Lung (tissue), 12 donors: Measurements from ENCODE around the gene USP32. TPM values are rescaled to one million over a fixed set of nuclear protein-coding genes. Genes with fewer than 3 reads are reported as not detected.
A peak's percentile ranks its signal among the peaks of the same experiment; 100 is the strongest.
"Not testable (repeated sequence)": the region's sequence is repeated elsewhere in the genome, so short reads cannot be mapped to it uniquely, and the experiment has no call there.

Experiments
- ATAC-seq: fragments of 200-7000 bp; cut with Tn5 transposase; one replicate; pipeline ENCODE4 v1.9.1; 2020; ENCODE audit warnings: moderate number of reproducible peaks; ENCODE audit not compliant: insufficient read depth, low FRiP score
- DNase-seq, 3 donors: peaks; one replicate each; pipeline ENCODE4 v3.0.0-alpha.2; 2013 to 2017
- H3K27ac ChIP-seq, 2 donors: one replicate each; pipeline ENCODE4 v1.5.1; 2013; ENCODE audit warnings: mild to moderate bottlenecking in 2 of 2, moderate library complexity in 2 of 2, control low read depth in 1 of 2, inconsistent platforms in 1 of 2, low read depth in 1 of 2, low read length in 1 of 2
- H3K27me3 ChIP-seq, 3 donors: one replicate each; pipeline ENCODE4 v1.5.1; 2013; ENCODE audit warnings: low read length in 2 of 3; ENCODE audit not compliant: control insufficient read depth in 3 of 3, insufficient read depth in 3 of 3
- H3K36me3 ChIP-seq, 4 donors: one replicate each; pipeline ENCODE4 v1.5.1; 2013; ENCODE audit warnings: low read length in 4 of 4, mild to moderate bottlenecking in 1 of 4, moderate library complexity in 1 of 4; ENCODE audit not compliant: control insufficient read depth in 4 of 4, insufficient read depth in 4 of 4
- H3K4me1 ChIP-seq, 5 donors: one replicate each; pipeline ENCODE4 v1.5.1; 2013; ENCODE audit warnings: low read length in 5 of 5, mild to moderate bottlenecking in 2 of 5, moderate library complexity in 1 of 5; ENCODE audit not compliant: control insufficient read depth in 5 of 5, insufficient read depth in 5 of 5
- H3K4me3 ChIP-seq: one replicate; pipeline ENCODE4 v1.5.1; 2013; ENCODE audit warnings: mild to moderate bottlenecking, control low read depth, moderate library complexity
- H3K9ac ChIP-seq, 2 donors: one replicate each; pipeline ENCODE4 v1.5.1; 2013; ENCODE audit warnings: low read length in 2 of 2, control low read depth in 1 of 2; ENCODE audit not compliant: insufficient read depth in 1 of 2
- H3K9me3 ChIP-seq, 4 donors: one replicate each; pipeline ENCODE4 v1.5.1; 2013; ENCODE audit warnings: low read length in 3 of 4, mild to moderate bottlenecking in 1 of 4, moderate library complexity in 1 of 4; ENCODE audit not compliant: control insufficient read depth in 4 of 4, insufficient read depth in 3 of 4
- WGBS, 2 donors: extraction: QIAGEN DNeasy Blood & Tissue Kit; methylation state at CpG; one replicate each; pipeline ENCODE4 v1.1.7; 2013; 5-methylcytosine and 5-hydroxymethylcytosine counted together
- polyA plus RNA-seq, 2 donors: library from polyadenylated mRNA; stranded (reverse); fragments of 200-250 nt; gene quantifications; one replicate each; pipeline ENCODE4 v1.2.1, GENCODE V29; 2013
- total RNA-seq, 2 donors: library from RNA; depleted of rRNA in 1 of 2; stranded (reverse); fragments of >200 nt in 1 of 2; gene quantifications; one replicate each; pipeline ENCODE4 v1.2.1, GENCODE V29; 2014 to 2021
- TF ChIP-seq, protein P1 (sequence below): IDR thresholded peaks from 2 replicates; pipeline ENCODE4 v1.5.1; 2012; ENCODE audit warnings: mild to moderate bottlenecking; ENCODE audit errors: control extremely low read depth, extremely low read depth
- donor health status: control.
- donor health status: control.
- donor health status: Bipolar disorder and iron deficiency.
- donor health status: healthy.
- donor health status: DM: yes; HTN: yes; CAD: no.

USP32 gene
- total and polyA plus RNA-seq, 4 donors = 18.2 to 96.6 (median 51.1) TPM

DNA sequence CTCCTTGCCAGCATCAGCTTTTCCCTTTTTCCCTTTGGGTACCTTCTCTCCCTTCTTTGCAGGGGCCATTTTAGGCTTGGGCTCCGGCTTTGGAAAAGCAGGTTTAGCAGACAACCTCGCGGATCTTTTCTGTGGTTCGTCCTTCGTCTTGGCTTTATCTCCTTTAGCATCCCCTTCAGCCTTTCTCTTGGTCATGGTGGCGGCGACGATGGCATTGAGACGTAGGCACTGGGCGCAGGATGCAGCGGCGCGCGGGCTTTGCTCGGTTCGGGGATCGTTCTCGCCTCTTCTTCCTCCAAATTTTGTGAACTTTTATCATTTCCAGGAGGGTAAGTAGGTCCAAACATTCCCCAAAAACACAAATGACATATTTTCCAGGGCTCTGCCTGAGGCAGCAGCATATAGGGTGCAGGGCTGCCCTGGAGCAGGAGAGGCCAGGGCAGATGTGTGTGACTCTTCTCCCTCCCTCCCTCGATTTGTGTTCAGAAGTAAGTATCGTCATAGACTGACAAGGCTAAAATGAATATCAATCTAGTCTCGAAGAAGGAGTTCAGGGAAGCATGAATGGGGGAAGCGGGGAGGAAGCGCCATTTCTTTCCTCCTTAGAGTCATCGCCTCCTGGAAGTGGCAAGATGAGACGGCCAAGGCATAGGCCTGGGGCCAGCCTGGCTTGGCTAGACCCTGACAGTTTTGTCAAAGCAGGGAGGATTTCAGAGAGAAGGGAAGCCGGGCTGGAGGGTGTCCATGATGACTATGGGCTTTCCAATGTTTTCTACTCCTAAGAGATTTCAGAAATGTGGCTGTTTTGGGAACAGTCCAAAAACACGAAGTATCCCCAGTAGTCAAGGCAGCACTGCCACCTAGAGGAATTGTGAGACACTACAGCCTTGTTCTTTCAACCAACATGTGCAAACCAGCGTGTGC is 43.6 kb upstream of the USP32 start:
- DNase-seq = peak; percentile 85 to 96 (median 96)
- H3K27ac ChIP-seq = no peak overlapping the region
- 76 to 79% methylated on average over 28 of the region's 28 CpGs for WGBS, 2 donors
- no peaks in the 10 kb centered on the region for H3K27me3 ChIP-seq
- H3K9me3 ChIP-seq = no peaks in the 10 kb centered on the region
- ATAC-seq = peak; percentile 75
- no peaks in the 10 kb centered on the region for H3K36me3 ChIP-seq
- peaks cover 0 to 3% (median 0%) of the 10 kb centered on the region in 5 donors for H3K4me1 ChIP-seq
- TF ChIP-seq, protein P1, sequence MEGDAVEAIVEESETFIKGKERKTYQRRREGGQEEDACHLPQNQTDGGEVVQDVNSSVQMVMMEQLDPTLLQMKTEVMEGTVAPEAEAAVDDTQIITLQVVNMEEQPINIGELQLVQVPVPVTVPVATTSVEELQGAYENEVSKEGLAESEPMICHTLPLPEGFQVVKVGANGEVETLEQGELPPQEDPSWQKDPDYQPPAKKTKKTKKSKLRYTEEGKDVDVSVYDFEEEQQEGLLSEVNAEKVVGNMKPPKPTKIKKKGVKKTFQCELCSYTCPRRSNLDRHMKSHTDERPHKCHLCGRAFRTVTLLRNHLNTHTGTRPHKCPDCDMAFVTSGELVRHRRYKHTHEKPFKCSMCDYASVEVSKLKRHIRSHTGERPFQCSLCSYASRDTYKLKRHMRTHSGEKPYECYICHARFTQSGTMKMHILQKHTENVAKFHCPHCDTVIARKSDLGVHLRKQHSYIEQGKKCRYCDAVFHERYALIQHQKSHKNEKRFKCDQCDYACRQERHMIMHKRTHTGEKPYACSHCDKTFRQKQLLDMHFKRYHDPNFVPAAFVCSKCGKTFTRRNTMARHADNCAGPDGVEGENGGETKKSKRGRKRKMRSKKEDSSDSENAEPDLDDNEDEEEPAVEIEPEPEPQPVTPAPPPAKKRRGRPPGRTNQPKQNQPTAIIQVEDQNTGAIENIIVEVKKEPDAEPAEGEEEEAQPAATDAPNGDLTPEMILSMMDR = peak; percentile 95
- H3K9ac ChIP-seq = no peak overlapping the region
- no peak overlapping the region for H3K4me3 ChIP-seq

DNA sequence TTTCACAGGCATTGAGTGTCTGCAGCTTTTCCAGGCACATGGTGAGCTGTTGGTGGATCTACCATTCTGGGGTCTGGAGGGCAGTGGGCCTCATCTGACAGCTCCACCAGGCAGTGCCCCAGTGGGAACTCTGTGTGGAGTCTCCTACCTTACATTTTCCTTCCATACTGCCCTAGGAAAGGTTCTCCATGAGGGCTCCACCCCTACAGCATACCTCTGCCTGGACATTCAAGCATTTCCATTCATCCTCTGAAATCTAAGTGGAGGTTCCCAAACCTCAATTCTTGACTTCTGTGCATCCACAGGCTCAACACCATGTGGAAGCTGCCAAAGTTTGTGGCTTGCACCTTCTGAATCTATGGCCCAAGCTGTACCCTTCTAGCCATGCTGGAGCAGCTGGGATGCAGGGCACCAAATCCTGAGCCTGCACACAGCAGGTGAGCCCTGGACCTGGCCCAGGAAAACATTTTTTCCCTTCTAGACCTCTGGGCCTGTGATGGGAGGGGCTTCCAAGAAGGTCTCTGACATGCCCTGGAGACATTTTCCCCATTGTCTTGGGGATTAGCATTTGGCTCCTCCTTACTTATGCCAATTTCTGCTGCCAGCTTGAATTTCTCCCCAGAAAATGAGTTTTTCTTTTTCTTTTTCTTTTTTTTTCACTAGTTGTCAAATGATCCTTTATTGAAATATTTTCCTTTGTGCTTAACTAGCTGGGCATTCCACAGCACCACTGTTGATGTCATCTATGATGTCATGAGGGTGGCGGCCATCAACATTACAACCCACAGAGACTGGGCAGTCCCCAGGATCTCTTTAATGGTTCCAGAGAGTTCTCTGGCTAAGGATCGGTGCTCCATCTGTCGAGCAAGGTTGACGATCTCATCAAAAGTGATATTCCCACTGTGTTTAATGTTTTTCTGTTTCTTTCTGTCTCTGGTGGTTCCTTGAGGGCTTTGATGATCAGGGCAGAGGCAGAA is 41.4 kb upstream of the USP32 start:
- ATAC-seq, H3K36me3 ChIP-seq, H3K9ac ChIP-seq, H3K27me3 ChIP-seq, H3K9me3 ChIP-seq, H3K27ac ChIP-seq, DNase-seq, H3K4me3 ChIP-seq, H3K4me1 ChIP-seq: not testable (repeated sequence)
- WGBS, 2 donors = 96 to 99% methylated on average over 4 of the region's 4 CpGs

DNA sequence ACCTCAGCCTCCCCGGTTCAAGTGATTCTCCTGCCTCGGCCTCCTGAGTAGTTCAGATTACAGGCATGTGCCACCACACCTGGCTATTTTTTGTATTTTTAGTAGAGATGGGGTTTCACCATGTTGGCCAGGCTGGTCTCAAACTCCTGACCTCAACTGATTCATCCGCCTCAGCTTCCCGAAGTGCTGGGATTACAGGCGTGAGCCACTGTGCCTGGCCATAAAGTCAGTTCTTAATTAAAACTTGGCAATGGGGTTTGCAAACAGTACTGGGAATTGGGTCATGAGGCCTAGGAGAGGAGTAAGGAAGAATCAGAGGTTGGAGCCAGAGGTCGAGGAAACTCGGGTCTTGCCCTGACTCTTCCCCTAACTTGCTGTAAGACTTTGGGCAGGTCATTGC is 38.6 kb upstream of the USP32 start:
- ATAC-seq, H3K9me3 ChIP-seq, H3K4me3 ChIP-seq, H3K27me3 ChIP-seq, DNase-seq, H3K36me3 ChIP-seq, H3K4me1 ChIP-seq, H3K9ac ChIP-seq, H3K27ac ChIP-seq: not testable (repeated sequence)
- WGBS, 2 donors = 91% methylated on average over 7 of the region's 7 CpGs

DNA sequence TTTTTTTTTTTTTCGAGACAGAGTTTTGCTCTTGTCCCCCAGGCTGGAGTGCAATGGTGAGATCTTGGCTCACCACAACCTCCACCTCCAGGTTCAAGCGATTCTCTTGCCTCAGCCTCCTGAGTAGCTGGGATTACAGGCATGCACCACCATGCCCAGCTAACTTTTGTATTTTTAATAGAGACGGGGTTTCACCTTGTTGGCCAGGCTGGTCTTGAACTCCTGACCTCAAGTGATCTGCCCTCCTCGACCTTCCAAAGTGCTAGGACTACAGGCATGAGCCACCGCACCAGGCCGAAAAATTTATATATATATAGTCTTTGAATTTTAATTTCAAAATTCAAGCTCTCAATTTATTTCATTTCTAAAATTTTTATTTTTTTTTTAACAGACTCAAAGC is 36.6 kb upstream of the USP32 start:
- H3K27me3 ChIP-seq, H3K4me1 ChIP-seq, DNase-seq, ATAC-seq, H3K9me3 ChIP-seq, H3K9ac ChIP-seq, H3K36me3 ChIP-seq, H3K4me3 ChIP-seq, H3K27ac ChIP-seq: not testable (repeated sequence)
- 81 to 88% methylated on average over 6 of the region's 6 CpGs for WGBS, 2 donors
